T-cell (primary cell): ENCODE data around the gene DOCK11. TPM values are rescaled to one million over a fixed set of nuclear protein-coding genes. Genes with fewer than 3 reads are reported as not detected.
"Not testable (repeated sequence)": the region's sequence is repeated elsewhere in the genome, so short reads cannot be mapped to it uniquely, and the experiment has no call there.

Source experiments
- ATAC-seq, 4 experiments: fragments of 200-7000 bp in 3 of 4; fragments of 150-1000 bp in 1 of 4; cut with Tn5 transposase; replicated peaks in 1 of 4; 1 replicate in 3 of 4; 2 replicates in 1 of 4; pipeline ENCODE4 v1.10.0; 2021; ENCODE audit warnings: moderate library complexity in 3 of 4, mild to moderate bottlenecking in 2 of 4, moderate number of reproducible peaks in 1 of 4
- CTCF ChIA-PET, 2 donors: fragments of 300-600 bp; sonication (Branson Sonifier 250); formaldehyde crosslinking; loops; one replicate each; lab custom pipeline; 2022; ENCODE audit warnings: antibody characterized with exemption in 2 of 2; lab: Charles Lee
- POLR2A ChIA-PET, 2 donors: fragments of 300-600 bp; sonication (Branson Sonifier 250); formaldehyde crosslinking; loops; one replicate each; lab custom pipeline; 2022; ENCODE audit warnings: antibody characterized with exemption in 2 of 2; lab: Charles Lee
- DNase-seq, 35 experiments: peaks; one replicate each; pipeline versions ENCODE4 v3.0.0 to v3.0.0-alpha.2; 2013 to 2023
- H3K27ac ChIP-seq: one replicate; pipeline ENCODE4 v1.5.1; 2013; ENCODE audit warnings: low read length
- H3K27me3 ChIP-seq, 2 experiments: replicated peaks in 1 of 2; 1 replicate in 1 of 2; 2 replicates in 1 of 2; pipeline versions ENCODE4 v1.6.1 to v1.7.0; 2013; ENCODE audit warnings: low read length in 1 of 2, mixed read lengths in 1 of 2; ENCODE audit not compliant: control insufficient read depth in 2 of 2, insufficient read depth in 2 of 2; ENCODE audit errors: extremely low read depth in 1 of 2
- H3K36me3 ChIP-seq, 2 donors: 1 replicate in 1 of 2; 2 replicates in 1 of 2; pipeline versions ENCODE4 v1.6.1 to v1.7.0; 2013; ENCODE audit warnings: low read length in 1 of 2; ENCODE audit not compliant: control insufficient read depth in 2 of 2, insufficient read depth in 1 of 2; ENCODE audit errors: extremely low read depth in 1 of 2
- H3K4me1 ChIP-seq, 2 experiments: 1 replicate in 1 of 2; 2 replicates in 1 of 2; pipeline versions ENCODE4 v1.6.1 to v1.7.0; 2013; ENCODE audit warnings: low read length in 2 of 2, mixed read lengths in 1 of 2; ENCODE audit not compliant: insufficient read depth in 2 of 2, control insufficient read depth in 1 of 2; ENCODE audit errors: extremely low read depth in 1 of 2
- H3K4me3 ChIP-seq, 2 donors: 1 replicate in 1 of 2; 2 replicates in 1 of 2; pipeline versions ENCODE4 v1.5.1 to v1.7.0; 2013; ENCODE audit warnings: mild to moderate bottlenecking in 2 of 2, low read length in 1 of 2, moderate library complexity in 1 of 2; ENCODE audit not compliant: control insufficient read depth in 1 of 2; ENCODE audit errors: extremely low read depth in 1 of 2
- H3K9me3 ChIP-seq: 2 replicates; pipeline ENCODE4 v1.7.0; 2013
- H3K27ac Mint-ChIP-seq, 2 donors: one replicate each; pipeline ENCODE4 v1.8.0; 2020 to 2021; ENCODE audit warnings: mild to moderate bottlenecking in 2 of 2, mixed read lengths in 2 of 2
- H3K27me3 Mint-ChIP-seq, 2 donors: one replicate each; pipeline ENCODE4 v1.8.0; 2021 to 2022; ENCODE audit warnings: mixed read lengths in 2 of 2
- H3K36me3 Mint-ChIP-seq: one replicate; pipeline ENCODE4 v1.8.0; 2021; ENCODE audit warnings: mixed read lengths
- H3K4me1 Mint-ChIP-seq, 3 donors: one replicate each; pipeline ENCODE4 v1.8.0; 2020 to 2022; ENCODE audit warnings: mixed read lengths in 3 of 3, mild to moderate bottlenecking in 1 of 3
- H3K4me3 Mint-ChIP-seq, 3 donors: one replicate each; pipeline ENCODE4 v1.8.0; 2020 to 2022; ENCODE audit warnings: mild to moderate bottlenecking in 3 of 3, mixed read lengths in 3 of 3, moderate library complexity in 3 of 3
- H3K9me3 Mint-ChIP-seq, 3 donors: one replicate each; pipeline ENCODE4 v1.8.0; 2020 to 2022; ENCODE audit warnings: mixed read lengths in 3 of 3
- WGBS: methylation state at CpG from one replicate; pipeline ENCODE4 v1.1.5; 2013; ENCODE audit warnings: missing lambda C conversion rate; ENCODE audit not compliant: insufficient coverage; 5-methylcytosine and 5-hydroxymethylcytosine counted together
- total RNA-seq, 35 experiments: library from RNA in 6 of 35; stranded (reverse) in 6 of 35; fragments of 120-200 nt in 1 of 35; gene quantifications; one replicate each; pipeline versions ENCODE4 v1.2.1 to v1.2.4 and lab custom pipeline; 2013 to 2026

Gene DOCK11
- total RNA-seq, 5 donors from 2014 or later (not counting 1 experiment from before 2014, with no cell fraction given), result 90.7 to 102 (median 94.5) TPM

DNA sequence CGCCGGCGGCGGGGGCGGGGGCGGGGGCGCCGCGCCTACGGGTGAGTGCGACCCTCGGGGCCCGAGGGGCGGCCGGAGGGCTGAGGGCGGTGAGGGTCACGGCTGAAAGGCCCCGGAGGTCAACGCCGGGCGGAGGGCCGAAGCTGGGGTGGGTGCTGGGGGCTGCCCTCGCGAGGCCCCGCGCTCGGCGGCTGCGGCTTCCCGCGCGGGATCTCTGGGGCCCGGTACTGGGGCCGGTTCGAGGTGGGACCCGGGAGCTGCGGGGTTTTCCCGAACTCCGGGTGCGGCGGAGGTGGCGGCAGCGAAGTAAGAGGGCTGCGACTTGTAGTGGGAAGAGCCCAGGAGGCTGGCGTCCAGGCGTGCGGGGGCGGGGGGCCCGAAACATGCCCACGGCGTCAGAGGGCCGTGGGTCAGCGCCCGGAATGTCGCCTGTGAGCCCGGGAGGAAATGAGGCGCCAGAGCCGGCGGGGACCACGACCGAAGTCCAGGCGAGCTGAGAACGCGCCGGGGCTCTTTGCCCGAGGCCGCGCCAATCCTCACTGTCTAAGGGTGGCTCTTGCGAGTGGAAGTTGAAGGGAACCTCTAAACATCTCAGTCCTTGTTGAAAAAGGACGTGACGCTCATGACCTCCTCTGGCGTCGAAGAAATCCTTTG lies 232.2 kb downstream of the DOCK11 start:
- Mint-ChIP-seq H3K4me3 (peak overlapping the region; percentile 62 to 70 (median 68)), H3K27me3 (peaks cover 31 to 44% of the 10 kb centered on the region in 2 donors), H3K36me3 (no peaks in the 10 kb centered on the region), H3K4me1 (peaks cover 0 to 14% (median 4%) of the 10 kb centered on the region in 3 donors), H3K27ac (no peak overlapping the region), H3K9me3 (no peaks in the 10 kb centered on the region)
- ChIA-PET CTCF (no interaction called here), POLR2A (no interaction called here)
- Histone ChIP-seq H3K4me1 (peaks cover 0 to 10% of the 10 kb centered on the region in 2 experiments), H3K36me3 (no peaks in the 10 kb centered on the region), H3K27ac (no peak overlapping the region), H3K27me3 (peaks cover 0 to 14% of the 10 kb centered on the region in 2 experiments), H3K9me3 (no peaks in the 10 kb centered on the region), H3K4me3 (peak overlapping the region; percentile 12 to 15)
- peak in 1 of 35 experiments; percentile 3 for DNase-seq
- ATAC-seq, result peak; percentile 20 to 39 (median 29)
- WGBS, result 0% methylated on average over 23 of the region's 73 CpGs

DNA sequence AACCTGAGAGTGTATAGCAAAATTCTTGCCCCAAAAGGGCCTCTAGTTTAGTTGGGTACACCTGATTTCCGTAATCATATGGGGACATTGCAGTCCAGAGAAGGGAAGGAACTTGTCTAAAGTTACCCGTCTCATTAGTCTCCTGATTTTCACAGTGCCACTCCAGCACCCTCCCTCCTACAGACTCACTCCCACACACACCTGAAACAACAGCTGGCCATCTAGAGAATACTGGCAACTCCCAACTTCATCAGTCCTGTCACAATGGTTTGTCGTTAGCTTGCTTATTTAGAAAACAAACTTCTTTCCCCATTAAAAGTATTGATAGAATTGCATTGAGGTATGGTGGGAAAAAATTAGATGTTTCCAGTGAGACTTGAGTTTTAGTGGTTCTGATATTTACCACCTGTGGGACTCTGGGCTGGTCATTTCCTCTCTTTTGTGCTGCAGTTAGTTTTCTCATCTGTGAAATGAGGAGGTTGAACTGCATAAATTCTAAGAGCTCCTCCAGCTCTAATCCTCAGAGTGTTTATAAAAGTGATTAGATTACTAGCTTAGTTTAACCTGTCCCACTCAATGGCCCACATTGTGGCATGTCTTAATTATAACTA lies 233.5 kb downstream of the DOCK11 start:
- WGBS, result no CpG with 5 or more reads among the region's 3 CpGs
- POLR2A ChIA-PET, result no interaction called here
- ATAC-seq, result no peak

DNA sequence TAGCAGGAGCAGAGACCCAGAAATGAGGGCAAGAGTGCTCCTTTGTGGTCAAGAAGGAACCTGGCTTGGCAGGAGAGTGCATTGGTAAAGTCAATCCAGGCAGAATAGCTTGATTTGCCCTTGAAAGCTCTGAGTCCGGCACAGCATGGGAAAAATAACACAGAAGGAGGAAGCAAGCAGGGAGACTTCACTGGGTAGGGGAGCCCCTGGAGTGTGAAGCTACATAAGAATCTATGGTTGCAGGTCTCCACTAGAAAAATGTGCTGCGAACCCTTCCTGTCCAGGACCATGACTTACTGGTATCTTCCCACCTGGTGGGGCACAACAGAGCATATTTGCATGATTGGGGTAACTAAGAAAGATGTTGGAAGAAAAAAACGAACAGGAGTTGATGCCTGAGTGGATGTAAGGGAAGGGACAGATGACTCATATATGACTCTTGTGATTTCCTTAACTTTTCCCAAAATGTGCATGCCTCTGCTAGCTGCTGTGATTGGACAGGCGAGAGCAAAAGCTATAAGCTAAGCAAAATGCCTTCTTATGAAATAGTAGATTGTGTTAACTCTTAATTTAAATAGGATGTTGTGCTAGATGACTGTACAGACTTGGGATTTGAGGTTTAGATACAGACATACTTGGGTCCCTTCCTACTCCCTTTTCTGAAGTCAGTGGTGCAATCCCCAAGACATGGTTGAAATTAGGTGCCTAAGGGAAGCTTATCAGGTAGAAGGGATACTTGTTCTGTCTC lies 235.1 kb downstream of the DOCK11 start:
- H3K36me3 Mint-ChIP-seq, result no peaks in the 10 kb centered on the region
- H3K27ac Mint-ChIP-seq, result no peak overlapping the region
- no CpG with 5 or more reads among the region's 4 CpGs for WGBS
- Histone ChIP-seq H3K27me3 (peaks cover 0 to 16% of the 10 kb centered on the region in 2 experiments), H3K4me1 (peaks cover 0 to 10% of the 10 kb centered on the region in 2 experiments), H3K27ac (no peak overlapping the region), H3K9me3 (no peaks in the 10 kb centered on the region), H3K4me3 (no peak overlapping the region), H3K36me3 (no peaks in the 10 kb centered on the region)
- no peak for DNase-seq
- H3K4me3 Mint-ChIP-seq, result no peak overlapping the region
- H3K9me3 Mint-ChIP-seq, result no peaks in the 10 kb centered on the region
- ChIA-PET POLR2A (no interaction called here), CTCF (no interaction called here)
- H3K27me3 Mint-ChIP-seq, result peaks cover 27 to 37% of the 10 kb centered on the region in 2 donors
- peaks cover 0 to 10% (median 0%) of the 10 kb centered on the region in 3 donors for H3K4me1 Mint-ChIP-seq
- ATAC-seq, result no peak

More for the DNA sequence above, 233.5 kb downstream of the DOCK11 start:
- no peak overlapping the region for H3K4me3 ChIP-seq
- H3K4me1 Mint-ChIP-seq, result peaks cover 0 to 11% (median 4%) of the 10 kb centered on the region in 3 donors
- no peak overlapping the region for H3K27ac ChIP-seq
- CTCF ChIA-PET, result no interaction called here
- no peak overlapping the region for H3K27ac Mint-ChIP-seq
- H3K9me3 Mint-ChIP-seq, result no peaks in the 10 kb centered on the region
- H3K27me3 Mint-ChIP-seq, result peaks cover 26 to 44% of the 10 kb centered on the region in 2 donors
- no peaks in the 10 kb centered on the region for H3K36me3 Mint-ChIP-seq
- H3K4me3 Mint-ChIP-seq, result peak overlapping the region in 1 of 3 donors; percentile 17
- no peaks in the 10 kb centered on the region for H3K36me3 ChIP-seq
- no peak for DNase-seq
- peaks cover 0 to 10% of the 10 kb centered on the region in 2 experiments for H3K4me1 ChIP-seq
- peaks cover 0 to 14% of the 10 kb centered on the region in 2 experiments for H3K27me3 ChIP-seq
- H3K9me3 ChIP-seq, result no peaks in the 10 kb centered on the region

GRCh38 chrX:118732551-118732950 lies 236.9 kb downstream of the DOCK11 start:
- peaks cover 0 to 18% of the 10 kb centered on the region in 2 experiments for H3K27me3 ChIP-seq

DNA sequence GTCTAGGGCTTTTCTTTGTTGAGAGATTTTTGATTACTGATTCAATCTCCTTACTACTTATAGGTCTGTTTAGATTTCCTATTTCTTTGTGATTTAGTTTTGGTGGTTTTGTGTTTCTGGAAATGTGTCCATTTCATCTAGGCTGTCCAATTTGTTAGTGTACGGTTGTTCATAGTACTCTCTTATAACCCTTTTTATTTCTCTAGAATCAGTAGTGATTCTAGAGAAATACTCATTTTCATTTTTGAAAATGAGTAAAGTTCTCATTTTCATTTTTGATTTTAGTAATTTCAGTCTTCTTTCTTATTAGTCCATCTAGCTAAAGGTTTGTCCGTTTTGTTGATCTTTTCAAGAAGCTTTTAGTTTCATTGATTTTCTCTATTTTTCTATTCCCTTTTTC lies 239.3 kb downstream of the DOCK11 start:
- Mint-ChIP-seq H3K9me3 (no peaks in the 10 kb centered on the region), H3K4me1 (no peaks in the 10 kb centered on the region), H3K27ac (no peak overlapping the region), H3K27me3 (peaks cover 22 to 32% of the 10 kb centered on the region in 2 donors), H3K36me3 (no peaks in the 10 kb centered on the region), H3K4me3 (no peak overlapping the region)
- H3K27me3 ChIP-seq, result peaks cover 0 to 13% of the 10 kb centered on the region in 2 experiments
- no peak overlapping the region for H3K27ac ChIP-seq
- ChIA-PET POLR2A (interaction anchor here in 1 of 2 donors (0.6 kb wide), 1 partner anchor 9 kb away, joined by 3 read pairs; no protein-coding TSS in a partner anchor), CTCF (no interaction called here)
- H3K4me3 ChIP-seq, result no peak overlapping the region
- H3K4me1 ChIP-seq, result no peaks in the 10 kb centered on the region
- no peaks in the 10 kb centered on the region for H3K9me3 ChIP-seq
- ATAC-seq (no peak), DNase-seq (no peak)
- no peaks in the 10 kb centered on the region for H3K36me3 ChIP-seq
- WGBS, result no CpG with 5 or more reads among the region's 2 CpGs

More at GRCh38 chrX:118732551-118732950, 236.9 kb downstream of the DOCK11 start:
- H3K4me1 Mint-ChIP-seq, H3K27ac ChIP-seq, H3K4me3 Mint-ChIP-seq, CTCF ChIA-PET, DNase-seq, H3K9me3 ChIP-seq, H3K36me3 Mint-ChIP-seq, H3K4me1 ChIP-seq, H3K9me3 Mint-ChIP-seq, H3K4me3 ChIP-seq, H3K27ac Mint-ChIP-seq, ATAC-seq, H3K36me3 ChIP-seq, POLR2A ChIA-PET: not testable (repeated sequence)
- peaks cover 26 to 42% of the 10 kb centered on the region in 2 donors for H3K27me3 Mint-ChIP-seq
- no CpG with 5 or more reads among the region's 3 CpGs for WGBS
